Islet precursor cell (in vitro differentiated cells): Measurements from ENCODE around the gene NOS3.
"Not testable (repeated sequence)": the region's sequence is repeated elsewhere in the genome, so short reads cannot be mapped to it uniquely, and the experiment has no call there.

Experiments used
- DNase-seq: peaks from one replicate; pipeline ENCODE4 v3.0.0-alpha.2; 2018

The NOS3 gene

DNA sequence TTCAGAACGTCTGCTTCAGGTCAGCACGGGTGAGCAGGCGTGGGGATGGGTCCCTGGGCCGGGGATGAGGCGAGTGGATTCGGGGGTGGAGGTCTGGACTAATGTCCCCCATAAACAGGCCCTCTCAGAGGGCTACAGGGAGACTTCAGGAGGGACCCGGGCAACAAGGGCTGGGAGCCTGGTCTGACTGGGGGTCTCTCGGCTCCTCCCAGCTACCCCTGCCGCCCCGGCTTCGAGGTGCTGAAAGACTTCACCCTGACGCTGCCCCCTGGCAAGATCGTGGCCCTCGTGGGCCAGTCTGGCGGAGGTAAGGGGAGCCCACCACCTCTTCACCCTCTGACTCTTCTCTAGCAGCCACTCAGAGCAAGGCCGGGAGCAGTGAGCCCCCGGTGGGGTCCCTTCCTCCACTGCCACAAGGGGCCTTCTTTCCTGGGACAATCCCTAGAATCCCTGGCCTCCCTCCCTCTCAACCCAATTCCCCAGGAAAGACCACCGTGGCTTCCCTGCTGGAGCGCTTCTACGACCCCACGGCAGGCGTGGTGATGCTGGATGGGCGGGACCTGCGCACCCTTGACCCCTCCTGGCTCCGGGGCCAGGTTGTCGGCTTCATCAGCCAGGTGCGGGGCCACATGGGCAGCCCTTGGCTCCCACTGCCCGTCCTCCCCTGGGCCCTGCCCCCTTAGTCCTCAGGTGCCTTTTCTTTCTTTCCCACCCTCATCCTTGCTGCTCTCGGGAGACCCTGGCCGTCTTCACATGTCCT is 50.0 kb downstream of the NOS3 start:
- DNase-seq = no peak

GRCh38 chr7:151043449-151043848 is 52.6 kb downstream of the NOS3 start:
- DNase-seq = not testable (repeated sequence)

DNA sequence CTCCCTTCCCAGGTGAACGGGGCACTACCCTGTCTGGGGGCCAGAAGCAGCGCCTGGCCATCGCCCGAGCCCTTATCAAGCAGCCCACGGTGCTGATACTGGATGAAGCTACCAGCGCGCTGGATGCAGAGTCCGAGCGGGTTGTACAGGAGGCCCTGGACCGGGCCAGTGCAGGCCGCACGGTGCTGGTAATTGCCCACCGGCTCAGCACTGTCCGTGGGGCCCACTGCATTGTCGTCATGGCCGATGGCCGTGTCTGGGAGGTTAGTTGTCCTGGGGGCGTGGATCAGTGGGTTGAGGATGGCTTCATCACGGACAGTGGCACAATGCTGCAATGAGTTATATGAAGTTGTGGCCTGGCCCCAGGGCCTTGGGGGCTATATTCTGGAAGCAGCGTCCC is 53.1 kb downstream of the NOS3 start:
- DNase-seq = no peak

GRCh38 chr7:151045262-151045661 is 54.4 kb downstream of the NOS3 start:
- no peak for DNase-seq

- no peak for DNase-seq
Measured at GRCh38 chr7:151045967-151046366, 55.1 kb downstream of the NOS3 start.

- DNase-seq = no peak
Measured at GRCh38 chr7:151046603-151047573, 56.1 kb downstream of the NOS3 start.

GRCh38 chr7:151047976-151048815 is 57.4 kb downstream of the NOS3 start, which contains the start of gene ASIC3:
Gene ASIC3, plus strand, starts transcription at chr7:151048531. Its CDS starts 355 bp downstream, at chr7:151048886.
- DNase-seq = no peak

DNA sequence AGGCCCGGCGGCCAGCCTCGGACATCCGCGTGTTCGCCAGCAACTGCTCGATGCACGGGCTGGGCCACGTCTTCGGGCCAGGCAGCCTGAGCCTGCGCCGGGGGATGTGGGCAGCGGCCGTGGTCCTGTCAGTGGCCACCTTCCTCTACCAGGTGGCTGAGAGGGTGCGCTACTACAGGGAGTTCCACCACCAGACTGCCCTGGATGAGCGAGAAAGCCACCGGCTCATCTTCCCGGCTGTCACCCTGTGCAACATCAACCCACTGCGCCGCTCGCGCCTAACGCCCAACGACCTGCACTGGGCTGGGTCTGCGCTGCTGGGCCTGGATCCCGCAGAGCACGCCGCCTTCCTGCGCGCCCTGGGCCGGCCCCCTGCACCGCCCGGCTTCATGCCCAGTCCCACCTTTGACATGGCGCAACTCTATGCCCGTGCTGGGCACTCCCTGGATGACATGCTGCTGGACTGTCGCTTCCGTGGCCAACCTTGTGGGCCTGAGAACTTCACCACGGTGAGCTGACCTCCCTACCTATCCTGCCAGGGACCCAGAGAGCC is 58.2 kb downstream of the NOS3 start:
- no peak for DNase-seq

DNA sequence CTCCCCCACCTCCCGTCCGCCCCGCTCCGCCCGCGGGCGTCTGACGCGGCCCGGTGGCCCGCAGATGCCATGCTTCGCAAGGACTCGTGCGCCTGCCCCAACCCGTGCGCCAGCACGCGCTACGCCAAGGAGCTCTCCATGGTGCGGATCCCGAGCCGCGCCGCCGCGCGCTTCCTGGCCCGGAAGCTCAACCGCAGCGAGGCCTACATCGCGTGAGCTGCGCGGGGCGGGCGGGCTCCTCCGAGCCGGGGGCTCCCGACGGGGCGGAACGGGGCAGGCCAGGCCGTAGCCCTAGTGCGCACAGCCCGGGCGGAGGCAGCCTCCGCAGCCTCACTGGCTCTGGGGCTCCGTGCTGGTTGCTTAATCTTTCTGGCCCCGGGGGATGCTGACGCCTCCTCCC is 60.3 kb downstream of the NOS3 start:
- DNase-seq = peak; percentile 92

DNA sequence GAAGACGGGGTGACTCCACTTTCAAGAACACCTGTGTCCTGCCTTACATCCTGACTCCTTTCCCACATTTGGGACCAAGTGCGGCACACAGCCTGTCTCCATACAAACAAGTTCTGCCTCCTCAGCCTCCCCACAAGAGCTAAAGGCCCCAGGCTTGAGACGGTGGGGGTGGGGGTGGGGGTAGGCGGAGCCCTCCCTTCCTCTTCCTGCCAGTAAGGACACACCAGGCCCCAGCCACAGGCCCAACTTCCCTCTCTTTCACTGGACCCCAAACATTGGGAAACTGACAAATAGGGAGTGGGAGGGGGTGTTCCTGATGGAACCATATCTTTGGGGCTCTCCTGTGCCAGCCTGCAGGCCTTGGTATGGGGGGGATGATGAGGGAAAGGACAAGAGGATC is 62.3 kb downstream of the NOS3 start:
- no peak for DNase-seq

DNA sequence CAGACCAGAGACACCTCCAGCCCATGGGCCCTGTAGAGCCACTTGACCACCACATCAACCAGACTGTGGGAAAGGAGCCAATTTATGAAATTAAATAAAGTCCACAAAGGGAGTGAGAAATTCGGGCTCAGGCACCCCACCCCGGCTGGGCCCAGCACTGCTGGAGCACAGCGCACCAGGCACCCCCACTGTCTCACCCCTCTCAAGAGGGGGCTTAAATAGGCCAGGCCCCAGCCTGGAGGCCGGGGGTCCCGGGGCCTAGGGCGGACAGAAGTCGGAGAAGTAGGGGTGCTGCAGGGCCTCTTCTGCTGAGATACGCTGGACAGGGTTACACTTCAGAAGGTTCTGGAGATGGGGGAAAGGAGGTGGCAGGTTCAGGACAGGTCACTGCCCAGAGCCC is 62.9 kb downstream of the NOS3 start:
- no peak for DNase-seq

DNA sequence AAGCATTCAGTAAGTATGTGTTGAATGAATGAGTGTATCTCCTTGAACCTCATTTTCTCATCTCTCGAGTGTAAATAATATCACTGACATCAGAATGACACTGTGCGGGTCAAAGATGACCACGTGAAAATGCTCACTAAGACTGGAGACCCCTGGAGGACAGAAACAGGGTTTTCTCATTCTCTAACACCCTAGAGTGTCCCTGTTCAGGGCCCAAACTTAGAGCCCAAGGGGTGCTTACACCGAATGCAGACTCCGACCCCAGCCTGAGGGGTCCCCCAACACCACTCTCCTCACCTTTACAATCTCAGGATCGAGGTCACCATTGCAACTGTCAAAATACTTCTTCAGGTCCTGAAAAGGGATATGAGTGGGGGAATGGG is 65.5 kb downstream of the NOS3 start:
- no peak for DNase-seq

- DNase-seq = peak; percentile 89
Measured at GRCh38 chr7:151056666-151057505, 66.1 kb downstream of the NOS3 start.

- DNase-seq = no peak
Measured at GRCh38 chr7:151057506-151057988, 66.7 kb downstream of the NOS3 start, which contains the start of gene CDK5. Gene CDK5, minus strand, starts transcription at chr7:151057897. Its CDS starts 49 bp downstream, at chr7:151057848.

- DNase-seq = peak; percentile 100
Measured at GRCh38 chr7:151057989-151058780, 67.4 kb downstream of the NOS3 start.

DNA sequence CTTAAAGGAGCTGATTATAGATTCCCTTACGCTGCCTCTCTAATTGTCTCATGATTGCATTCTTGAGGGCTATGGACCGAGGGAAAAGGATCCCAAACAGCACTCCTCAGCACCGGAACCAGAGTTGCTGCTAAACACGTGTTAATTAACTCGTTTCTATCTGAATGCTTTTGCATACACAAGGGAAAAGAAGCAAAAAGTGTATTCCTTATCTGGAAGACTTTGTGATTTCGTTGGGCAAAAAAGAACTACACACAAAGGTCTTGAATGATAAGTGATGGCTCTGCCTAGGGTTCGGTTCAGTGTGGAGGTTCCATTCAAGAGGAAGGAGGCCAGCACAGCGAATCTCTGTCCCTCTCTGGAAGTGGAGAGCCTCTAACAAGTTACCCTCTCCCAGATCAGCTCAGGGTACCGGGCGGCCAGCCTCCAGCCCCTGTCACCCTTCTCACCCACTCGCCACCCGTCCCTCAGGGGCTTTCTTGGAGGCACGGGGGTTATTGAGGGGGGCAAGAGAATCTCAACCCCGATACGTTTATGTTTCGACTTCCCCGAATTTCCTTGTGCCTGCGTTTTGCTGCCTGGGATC is 68.1 kb downstream of the NOS3 start:
- DNase-seq = no peak

DNA sequence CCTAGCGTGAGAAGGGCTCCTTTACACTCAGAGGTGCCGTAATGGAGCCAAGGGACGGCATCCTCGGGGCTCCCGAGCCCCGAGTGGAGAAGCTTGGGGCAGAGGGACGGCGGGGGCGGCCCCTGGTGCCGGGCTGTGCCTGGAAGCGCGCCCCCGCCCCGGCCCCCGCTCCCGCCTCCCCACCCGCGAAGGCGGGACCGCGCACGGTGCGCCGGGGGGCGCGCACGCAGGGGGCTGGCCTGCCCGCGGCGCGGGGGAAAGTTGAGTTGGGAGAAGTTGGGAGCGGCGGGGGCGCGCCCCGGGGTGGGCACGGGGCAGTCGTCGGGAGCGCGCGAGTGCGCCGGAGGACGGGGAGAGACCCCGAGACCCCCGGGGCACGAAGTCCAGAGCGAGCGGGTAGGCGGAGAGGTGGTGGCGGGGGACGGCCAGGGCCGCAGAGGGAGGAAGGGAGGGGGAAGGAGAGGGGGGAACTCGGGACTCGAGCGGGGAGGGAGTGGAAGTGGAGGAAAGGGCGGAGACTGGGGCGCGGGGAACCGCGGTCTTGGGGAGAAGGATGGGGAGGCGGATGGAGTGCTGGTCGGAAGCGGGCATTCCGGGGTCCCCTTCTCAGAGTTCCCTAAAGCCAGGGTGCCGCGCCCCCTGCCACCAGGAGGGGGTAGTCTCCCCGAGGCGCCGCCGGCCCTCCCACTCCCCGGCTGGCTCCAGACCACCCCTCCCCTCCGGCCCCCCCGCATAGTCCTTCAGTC is 68.7 kb downstream of the NOS3 start, which contains the start of gene SLC4A2:
TSS of gene SLC4A2 (plus strand) at position 223 of the 746 bp plus-strand sequence. CDS start 2,399 bp downstream, outside the sequence.
- peak; percentile 79 for DNase-seq

DNA sequence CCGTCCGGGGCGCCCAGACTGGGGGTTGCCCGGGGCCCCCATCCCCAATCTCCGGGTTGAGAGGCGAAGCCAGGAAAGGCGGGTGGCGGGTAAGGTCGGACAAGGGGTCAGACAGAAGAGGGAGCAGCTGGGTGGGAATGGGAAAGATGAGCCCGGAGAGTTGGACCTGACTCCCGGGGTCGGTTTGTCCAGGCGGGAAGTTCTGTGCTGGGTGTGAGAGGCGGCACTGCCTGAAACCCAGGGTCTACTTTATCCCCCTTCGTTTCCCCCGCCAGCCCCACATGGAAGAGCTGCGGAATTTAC is 69.2 kb downstream of the NOS3 start:
- DNase-seq = peak; percentile 72
